HEK293 (cell line): ENCODE results near the gene KIF9.

Experiments
- TRIM28 ChIP-seq: IDR thresholded peaks from 2 replicates; pipeline ENCODE4 v1.6.1; 2011; ENCODE audit warnings: low read length, control low read depth, borderline replicate concordance
- ZNF24 ChIP-seq: fragments of 450-650 bp; formaldehyde crosslinking; IDR thresholded peaks from 2 replicates; pipeline ENCODE4 v1.5.1; 2016; ENCODE audit warnings: missing biosample characterization, missing genetic modification characterization
- ZNF274 ChIP-seq, 2 experiments: fragments of 200-500 bp in 1 of 2; fragments of 450-650 bp in 1 of 2; sonication (Bioruptor generic) in 1 of 2; formaldehyde crosslinking in 1 of 2; IDR thresholded peaks; 2 replicates each; pipeline versions ENCODE4 v1.5.1 to v1.6.1; 2014 to 2016; ENCODE audit warnings: borderline replicate concordance in 1 of 2, inconsistent platforms in 1 of 2, low read length in 1 of 2, missing biosample characterization in 1 of 2, missing genetic modification characterization in 1 of 2
- ZNF658 ChIP-seq: fragments of 450-650 bp; formaldehyde crosslinking; IDR thresholded peaks from 2 replicates; pipeline ENCODE4; 2016; ENCODE audit warnings: missing biosample characterization, missing genetic modification characterization
- ZNF777 ChIP-seq: fragments of 450-650 bp; formaldehyde crosslinking; IDR thresholded peaks from 2 replicates; pipeline ENCODE4 v1.5.1; 2017; ENCODE audit warnings: missing biosample characterization, missing genetic modification characterization, borderline replicate concordance
- ZNF785 ChIP-seq: fragments of 450-650 bp; formaldehyde crosslinking; IDR thresholded peaks from 2 replicates; pipeline ENCODE4 v1.5.1; 2016; ENCODE audit warnings: missing biosample characterization, missing genetic modification characterization
- TF ChIP-seq, protein P1 (sequence below): fragments of 450-650 bp; formaldehyde crosslinking; IDR thresholded peaks from 2 replicates; pipeline ENCODE4 v1.5.1; 2017; ENCODE audit warnings: missing biosample characterization, missing genetic modification characterization
- TF ChIP-seq, protein P2 (sequence below): fragments of 450-650 bp; formaldehyde crosslinking; IDR thresholded peaks from 2 replicates; pipeline ENCODE4 v1.5.1; 2016; ENCODE audit warnings: missing biosample characterization, missing genetic modification characterization
- TF ChIP-seq, protein P3 (sequence below): fragments of 450-650 bp; formaldehyde crosslinking; IDR thresholded peaks from 2 replicates; pipeline ENCODE4 v1.5.1; 2016; ENCODE audit warnings: missing biosample characterization, missing genetic modification characterization
- TF ChIP-seq, protein P4 (sequence below): IDR thresholded peaks from 2 replicates; pipeline ENCODE4 v1.6.1; 2011; ENCODE audit warnings: mild to moderate bottlenecking, low read depth, low read length, borderline replicate concordance
- TF ChIP-seq, protein P5 (sequence below): fragments of 450-650 bp; formaldehyde crosslinking; IDR thresholded peaks from 2 replicates; pipeline ENCODE4 v1.5.1; 2016; ENCODE audit warnings: missing biosample characterization, missing genetic modification characterization
- TF ChIP-seq, protein P6 (sequence below): fragments of 450-650 bp; formaldehyde crosslinking; IDR thresholded peaks from 2 replicates; pipeline ENCODE4 v1.5.1; 2016; ENCODE audit warnings: missing biosample characterization, missing genetic modification characterization, low read depth
- TF ChIP-seq, protein P7 (sequence below): fragments of 450-650 bp; formaldehyde crosslinking; IDR thresholded peaks from 2 replicates; pipeline ENCODE4 v1.5.1; 2016; ENCODE audit warnings: missing biosample characterization, missing genetic modification characterization

DNA sequence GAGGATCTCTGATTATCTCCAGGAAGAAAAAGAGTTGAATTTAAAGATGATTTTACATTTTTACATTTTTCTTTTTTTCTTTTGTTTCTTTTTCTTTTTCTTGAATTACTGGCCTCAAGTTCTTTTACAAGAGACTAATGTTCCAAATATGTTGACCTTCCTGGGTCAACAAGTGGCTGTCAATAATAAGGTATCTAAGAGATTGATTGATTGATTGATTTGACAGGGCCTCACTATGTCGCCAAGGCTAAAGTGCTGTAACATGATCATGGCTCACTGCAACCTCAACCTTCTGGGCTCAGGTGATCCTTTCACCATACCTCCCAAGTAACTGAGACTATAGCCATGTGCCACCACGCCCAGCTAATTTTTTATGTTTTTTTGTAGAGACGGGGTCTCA, 44.6 kb downstream of the KIF9 start:
- TF ChIP-seq, protein P1, sequence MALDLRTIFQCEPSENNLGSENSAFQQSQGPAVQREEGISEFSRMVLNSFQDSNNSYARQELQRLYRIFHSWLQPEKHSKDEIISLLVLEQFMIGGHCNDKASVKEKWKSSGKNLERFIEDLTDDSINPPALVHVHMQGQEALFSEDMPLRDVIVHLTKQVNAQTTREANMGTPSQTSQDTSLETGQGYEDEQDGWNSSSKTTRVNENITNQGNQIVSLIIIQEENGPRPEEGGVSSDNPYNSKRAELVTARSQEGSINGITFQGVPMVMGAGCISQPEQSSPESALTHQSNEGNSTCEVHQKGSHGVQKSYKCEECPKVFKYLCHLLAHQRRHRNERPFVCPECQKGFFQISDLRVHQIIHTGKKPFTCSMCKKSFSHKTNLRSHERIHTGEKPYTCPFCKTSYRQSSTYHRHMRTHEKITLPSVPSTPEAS (tag by site-specific recombination), result no peak
- TF ChIP-seq, protein P2, sequence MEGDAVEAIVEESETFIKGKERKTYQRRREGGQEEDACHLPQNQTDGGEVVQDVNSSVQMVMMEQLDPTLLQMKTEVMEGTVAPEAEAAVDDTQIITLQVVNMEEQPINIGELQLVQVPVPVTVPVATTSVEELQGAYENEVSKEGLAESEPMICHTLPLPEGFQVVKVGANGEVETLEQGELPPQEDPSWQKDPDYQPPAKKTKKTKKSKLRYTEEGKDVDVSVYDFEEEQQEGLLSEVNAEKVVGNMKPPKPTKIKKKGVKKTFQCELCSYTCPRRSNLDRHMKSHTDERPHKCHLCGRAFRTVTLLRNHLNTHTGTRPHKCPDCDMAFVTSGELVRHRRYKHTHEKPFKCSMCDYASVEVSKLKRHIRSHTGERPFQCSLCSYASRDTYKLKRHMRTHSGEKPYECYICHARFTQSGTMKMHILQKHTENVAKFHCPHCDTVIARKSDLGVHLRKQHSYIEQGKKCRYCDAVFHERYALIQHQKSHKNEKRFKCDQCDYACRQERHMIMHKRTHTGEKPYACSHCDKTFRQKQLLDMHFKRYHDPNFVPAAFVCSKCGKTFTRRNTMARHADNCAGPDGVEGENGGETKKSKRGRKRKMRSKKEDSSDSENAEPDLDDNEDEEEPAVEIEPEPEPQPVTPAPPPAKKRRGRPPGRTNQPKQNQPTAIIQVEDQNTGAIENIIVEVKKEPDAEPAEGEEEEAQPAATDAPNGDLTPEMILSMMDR (tag by site-specific recombination), result no peak
- TF ChIP-seq ZNF24, result no peak
- TF ChIP-seq, protein P3, sequence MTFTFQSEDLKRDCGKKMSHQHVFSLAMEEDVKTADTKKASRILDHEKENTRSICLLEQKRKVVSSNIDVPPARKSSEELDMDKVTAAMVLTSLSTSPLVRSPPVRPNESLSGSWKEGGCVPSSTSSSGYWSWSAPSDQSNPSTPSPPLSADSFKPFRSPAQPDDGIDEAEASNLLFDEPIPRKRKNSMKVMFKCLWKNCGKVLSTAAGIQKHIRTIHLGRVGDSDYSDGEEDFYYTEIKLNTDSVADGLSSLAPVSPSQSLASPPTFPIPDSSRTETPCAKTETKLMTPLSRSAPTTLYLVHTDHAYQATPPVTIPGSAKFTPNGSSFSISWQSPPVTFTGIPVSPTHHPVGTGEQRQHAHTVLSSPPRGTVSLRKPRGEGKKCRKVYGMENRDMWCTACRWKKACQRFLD (tag by site-specific recombination), result no peak
- TF ChIP-seq ZNF658 (tag by site-specific recombination), result no peak
- no peak for TF ChIP-seq TRIM28
- TF ChIP-seq ZNF785 (tag by site-specific recombination), result no peak
- no peak for TF ChIP-seq ZNF274 (IDR thresholded peaks at IDR 0.05; ENCODE audit: low read length)
- TF ChIP-seq ZNF274 (tag by site-specific recombination; IDR thresholded peaks at IDR 0.05; ENCODE audit: borderline replicate concordance), result no peak
- TF ChIP-seq, protein P4, sequence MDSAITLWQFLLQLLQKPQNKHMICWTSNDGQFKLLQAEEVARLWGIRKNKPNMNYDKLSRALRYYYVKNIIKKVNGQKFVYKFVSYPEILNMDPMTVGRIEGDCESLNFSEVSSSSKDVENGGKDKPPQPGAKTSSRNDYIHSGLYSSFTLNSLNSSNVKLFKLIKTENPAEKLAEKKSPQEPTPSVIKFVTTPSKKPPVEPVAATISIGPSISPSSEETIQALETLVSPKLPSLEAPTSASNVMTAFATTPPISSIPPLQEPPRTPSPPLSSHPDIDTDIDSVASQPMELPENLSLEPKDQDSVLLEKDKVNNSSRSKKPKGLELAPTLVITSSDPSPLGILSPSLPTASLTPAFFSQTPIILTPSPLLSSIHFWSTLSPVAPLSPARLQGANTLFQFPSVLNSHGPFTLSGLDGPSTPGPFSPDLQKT, result no peak
- TF ChIP-seq, protein P5, sequence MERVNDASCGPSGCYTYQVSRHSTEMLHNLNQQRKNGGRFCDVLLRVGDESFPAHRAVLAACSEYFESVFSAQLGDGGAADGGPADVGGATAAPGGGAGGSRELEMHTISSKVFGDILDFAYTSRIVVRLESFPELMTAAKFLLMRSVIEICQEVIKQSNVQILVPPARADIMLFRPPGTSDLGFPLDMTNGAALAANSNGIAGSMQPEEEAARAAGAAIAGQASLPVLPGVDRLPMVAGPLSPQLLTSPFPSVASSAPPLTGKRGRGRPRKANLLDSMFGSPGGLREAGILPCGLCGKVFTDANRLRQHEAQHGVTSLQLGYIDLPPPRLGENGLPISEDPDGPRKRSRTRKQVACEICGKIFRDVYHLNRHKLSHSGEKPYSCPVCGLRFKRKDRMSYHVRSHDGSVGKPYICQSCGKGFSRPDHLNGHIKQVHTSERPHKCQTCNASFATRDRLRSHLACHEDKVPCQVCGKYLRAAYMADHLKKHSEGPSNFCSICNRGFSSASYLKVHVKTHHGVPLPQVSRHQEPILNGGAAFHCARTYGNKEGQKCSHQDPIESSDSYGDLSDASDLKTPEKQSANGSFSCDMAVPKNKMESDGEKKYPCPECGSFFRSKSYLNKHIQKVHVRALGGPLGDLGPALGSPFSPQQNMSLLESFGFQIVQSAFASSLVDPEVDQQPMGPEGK, result no peak
- TF ChIP-seq, protein P6, sequence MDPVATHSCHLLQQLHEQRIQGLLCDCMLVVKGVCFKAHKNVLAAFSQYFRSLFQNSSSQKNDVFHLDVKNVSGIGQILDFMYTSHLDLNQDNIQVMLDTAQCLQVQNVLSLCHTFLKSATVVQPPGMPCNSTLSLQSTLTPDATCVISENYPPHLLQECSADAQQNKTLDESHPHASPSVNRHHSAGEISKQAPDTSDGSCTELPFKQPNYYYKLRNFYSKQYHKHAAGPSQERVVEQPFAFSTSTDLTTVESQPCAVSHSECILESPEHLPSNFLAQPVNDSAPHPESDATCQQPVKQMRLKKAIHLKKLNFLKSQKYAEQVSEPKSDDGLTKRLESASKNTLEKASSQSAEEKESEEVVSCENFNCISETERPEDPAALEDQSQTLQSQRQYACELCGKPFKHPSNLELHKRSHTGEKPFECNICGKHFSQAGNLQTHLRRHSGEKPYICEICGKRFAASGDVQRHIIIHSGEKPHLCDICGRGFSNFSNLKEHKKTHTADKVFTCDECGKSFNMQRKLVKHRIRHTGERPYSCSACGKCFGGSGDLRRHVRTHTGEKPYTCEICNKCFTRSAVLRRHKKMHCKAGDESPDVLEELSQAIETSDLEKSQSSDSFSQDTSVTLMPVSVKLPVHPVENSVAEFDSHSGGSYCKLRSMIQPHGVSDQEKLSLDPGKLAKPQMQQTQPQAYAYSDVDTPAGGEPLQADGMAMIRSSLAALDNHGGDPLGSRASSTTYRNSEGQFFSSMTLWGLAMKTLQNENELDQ, result no peak
- no peak for TF ChIP-seq ZNF777 (tag by site-specific recombination)
- TF ChIP-seq, protein P7, sequence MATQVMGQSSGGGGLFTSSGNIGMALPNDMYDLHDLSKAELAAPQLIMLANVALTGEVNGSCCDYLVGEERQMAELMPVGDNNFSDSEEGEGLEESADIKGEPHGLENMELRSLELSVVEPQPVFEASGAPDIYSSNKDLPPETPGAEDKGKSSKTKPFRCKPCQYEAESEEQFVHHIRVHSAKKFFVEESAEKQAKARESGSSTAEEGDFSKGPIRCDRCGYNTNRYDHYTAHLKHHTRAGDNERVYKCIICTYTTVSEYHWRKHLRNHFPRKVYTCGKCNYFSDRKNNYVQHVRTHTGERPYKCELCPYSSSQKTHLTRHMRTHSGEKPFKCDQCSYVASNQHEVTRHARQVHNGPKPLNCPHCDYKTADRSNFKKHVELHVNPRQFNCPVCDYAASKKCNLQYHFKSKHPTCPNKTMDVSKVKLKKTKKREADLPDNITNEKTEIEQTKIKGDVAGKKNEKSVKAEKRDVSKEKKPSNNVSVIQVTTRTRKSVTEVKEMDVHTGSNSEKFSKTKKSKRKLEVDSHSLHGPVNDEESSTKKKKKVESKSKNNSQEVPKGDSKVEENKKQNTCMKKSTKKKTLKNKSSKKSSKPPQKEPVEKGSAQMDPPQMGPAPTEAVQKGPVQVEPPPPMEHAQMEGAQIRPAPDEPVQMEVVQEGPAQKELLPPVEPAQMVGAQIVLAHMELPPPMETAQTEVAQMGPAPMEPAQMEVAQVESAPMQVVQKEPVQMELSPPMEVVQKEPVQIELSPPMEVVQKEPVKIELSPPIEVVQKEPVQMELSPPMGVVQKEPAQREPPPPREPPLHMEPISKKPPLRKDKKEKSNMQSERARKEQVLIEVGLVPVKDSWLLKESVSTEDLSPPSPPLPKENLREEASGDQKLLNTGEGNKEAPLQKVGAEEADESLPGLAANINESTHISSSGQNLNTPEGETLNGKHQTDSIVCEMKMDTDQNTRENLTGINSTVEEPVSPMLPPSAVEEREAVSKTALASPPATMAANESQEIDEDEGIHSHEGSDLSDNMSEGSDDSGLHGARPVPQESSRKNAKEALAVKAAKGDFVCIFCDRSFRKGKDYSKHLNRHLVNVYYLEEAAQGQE (tag by site-specific recombination), result no peak
